ENCODE results near the gene MGA. TPM values are rescaled to one million over a fixed set of nuclear protein-coding genes. Genes with fewer than 3 reads are reported as not detected.
A peak's percentile ranks its signal among the peaks of the same experiment; 100 is the strongest.

Gene MGA
- total and polyA plus RNA-seq, 2 experiments from 2014 or later = 42.6 to 58.9 TPM

- H3K9me2 ChIP-seq (ENCODE audit: insufficient read depth) = no peaks in the 10 kb centered on the region
- H3K27ac ChIP-seq (ENCODE audit: low read depth) = no peak overlapping the region
- DNase-seq (ENCODE audit: low spot score) (no peak), ATAC-seq (no peak)
- Mint-ChIP-seq H3K27ac (no peak overlapping the region), H3K4me1 (peaks cover 19% of the 10 kb centered on the region), H3K9me3 (no peaks in the 10 kb centered on the region; the same call in 1 of the 3 replicates), H3K36me3 (ENCODE audit: low read depth) (no peaks in the 10 kb centered on the region), H3K27me3 (ENCODE audit: insufficient read depth, low read depth, poor library complexity) (peaks cover 43% of the 10 kb centered on the region), H3K4me3 (peak overlapping the region; percentile 92; the same call in 2 of the 3 replicates)
- H3K36me3 ChIP-seq (ENCODE audit: insufficient read depth) = no peaks in the 10 kb centered on the region
- peaks cover 5% of the 10 kb centered on the region; the same call in 1 of the 2 replicates for H4K20me1 ChIP-seq (replicated peaks; ENCODE audit: insufficient read depth)
- H3K4me3 ChIP-seq = peak overlapping the region; percentile 55
- H3K27me3 ChIP-seq (ENCODE audit: insufficient read depth) = peaks cover 33% of the 10 kb centered on the region
- peaks cover 27% of the 10 kb centered on the region for H3K79me2 ChIP-seq (replicated peaks; ENCODE audit: insufficient read depth)
- peak overlapping the region; percentile 93 for H3K4me2 ChIP-seq
- no peak overlapping the region for H2AFZ ChIP-seq
- TF ChIP-seq EZH2phosphoT487 (IDR thresholded peaks at IDR 0.05; ENCODE audit: unreplicated experiment) = no peak
- TF ChIP-seq ZNF462 (CRISPR knock-in tag; IDR thresholded peaks at IDR 0.05) = no peak
- TF ChIP-seq CREB1 (CRISPR knock-in tag; IDR thresholded peaks at IDR 0.05; ENCODE audit: low read depth) = no peak
- TF ChIP-seq EZH2 (IDR thresholded peaks at IDR 0.05; ENCODE audit: low read depth, unreplicated experiment) = no peak
- H3F3A ChIP-seq (replicated peaks; ENCODE audit: low read depth) = peaks cover 13% of the 10 kb centered on the region
- H3K4me1 ChIP-seq (ENCODE audit: insufficient read depth) = peaks cover 13% of the 10 kb centered on the region
Observed at GRCh38 chr15:41659190-41659589, 1.0 kb upstream of the MGA start.

GRCh38 chr15:41659855-41660234 is 360 bp upstream of the MGA start:
- Histone ChIP-seq H3K27ac (ENCODE audit: low read depth) (peak overlapping the region; percentile 67; the same call in 1 of the 2 replicates), H3K27me3 (ENCODE audit: insufficient read depth) (peaks cover 33% of the 10 kb centered on the region), H3K4me2 (peak overlapping the region; percentile 93), H2AFZ (peak overlapping the region; percentile 85), H4K20me1 (replicated peaks; ENCODE audit: insufficient read depth) (peaks cover 10% of the 10 kb centered on the region), H3F3A (replicated peaks; ENCODE audit: low read depth) (peaks cover 13% of the 10 kb centered on the region), H3K9me2 (ENCODE audit: insufficient read depth) (no peaks in the 10 kb centered on the region), H3K4me3 (peak overlapping the region; percentile 55), H3K4me1 (ENCODE audit: insufficient read depth) (peaks cover 13% of the 10 kb centered on the region), H3K79me2 (replicated peaks; ENCODE audit: insufficient read depth) (peaks cover 34% of the 10 kb centered on the region), H3K36me3 (ENCODE audit: insufficient read depth) (no peaks in the 10 kb centered on the region)
- TF ChIP-seq ETS1 (IDR thresholded peaks at IDR 0.05) (no peak), REST (IDR thresholded peaks at IDR 0.05; ENCODE audit: unreplicated experiment) (peak; percentile 39), ZNF331 (CRISPR knock-in tag; IDR thresholded peaks at IDR 0.05; ENCODE audit: low read depth) (no peak), STAT1 (IDR thresholded peaks at IDR 0.05; ENCODE audit: unreplicated experiment) (no peak), NANOG (IDR thresholded peaks at IDR 0.05; ENCODE audit: borderline replicate concordance) (no peak), EZH2phosphoT487 (IDR thresholded peaks at IDR 0.05; ENCODE audit: unreplicated experiment) (no peak), POLR2AphosphoS5 (IDR thresholded peaks at IDR 0.05; ENCODE audit: low read depth) (no peak), JUNB (IDR thresholded peaks at IDR 0.05; ENCODE audit: unreplicated experiment) (no peak)
- Mint-ChIP-seq H3K9me3 (no peaks in the 10 kb centered on the region; the same call in 1 of the 3 replicates), H3K27ac (peak overlapping the region; percentile 88), H3K36me3 (ENCODE audit: low read depth) (no peaks in the 10 kb centered on the region), H3K4me3 (peak overlapping the region; percentile 92), H3K4me1 (peaks cover 19% of the 10 kb centered on the region), H3K27me3 (ENCODE audit: insufficient read depth, low read depth, poor library complexity) (peaks cover 41% of the 10 kb centered on the region)
- ATAC-seq = peak; percentile 72
- peak; percentile 66 for DNase-seq (ENCODE audit: low spot score)
